ENCODE data around the gene AOPEP.
"Not testable (repeated sequence)": the region's sequence is repeated elsewhere in the genome, so short reads cannot be mapped to it uniquely, and the experiment has no call there.

AOPEP gene

DNA sequence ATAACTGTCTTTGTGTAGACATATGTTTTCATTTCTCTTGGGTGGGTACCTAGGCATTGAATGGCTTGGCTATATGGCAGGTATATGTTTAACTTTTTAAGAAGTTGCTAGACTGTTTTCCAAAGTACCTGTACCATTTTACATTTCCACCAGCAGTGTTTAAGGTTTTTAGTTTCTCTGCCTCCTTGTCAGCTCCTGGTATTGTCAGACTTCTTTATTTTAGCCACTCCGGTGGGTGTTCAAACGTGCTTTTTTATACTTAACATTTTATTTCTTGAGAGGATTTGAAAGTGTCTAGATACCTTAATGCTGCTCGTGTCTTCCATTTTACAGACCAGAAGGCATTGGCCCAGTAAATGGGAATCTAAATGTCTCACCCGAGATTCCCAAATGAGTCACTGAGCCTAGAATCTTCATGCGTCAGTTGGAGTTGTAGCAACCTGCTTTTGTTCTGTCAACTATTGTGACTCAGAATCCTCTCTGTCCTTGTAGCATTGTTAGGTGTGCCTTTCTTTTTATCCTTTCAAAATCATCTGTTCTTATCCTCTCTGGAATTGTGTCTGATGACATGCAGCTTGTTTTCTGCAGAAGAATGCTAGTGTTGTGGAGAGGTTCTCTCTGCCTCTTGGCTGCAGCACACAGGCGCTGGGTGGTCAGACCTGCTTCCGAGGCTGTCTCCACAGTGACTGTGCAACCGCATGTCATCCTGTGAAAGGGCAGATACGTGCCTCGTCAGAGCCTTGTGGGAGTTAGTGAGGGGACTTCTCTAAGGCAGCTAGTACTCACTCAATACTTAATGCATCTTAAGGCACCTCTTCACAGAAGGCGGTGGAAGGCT is 291.8 kb downstream of the AOPEP start:
- DNase-seq (ENCODE audit: low read depth) = no peak

DNA sequence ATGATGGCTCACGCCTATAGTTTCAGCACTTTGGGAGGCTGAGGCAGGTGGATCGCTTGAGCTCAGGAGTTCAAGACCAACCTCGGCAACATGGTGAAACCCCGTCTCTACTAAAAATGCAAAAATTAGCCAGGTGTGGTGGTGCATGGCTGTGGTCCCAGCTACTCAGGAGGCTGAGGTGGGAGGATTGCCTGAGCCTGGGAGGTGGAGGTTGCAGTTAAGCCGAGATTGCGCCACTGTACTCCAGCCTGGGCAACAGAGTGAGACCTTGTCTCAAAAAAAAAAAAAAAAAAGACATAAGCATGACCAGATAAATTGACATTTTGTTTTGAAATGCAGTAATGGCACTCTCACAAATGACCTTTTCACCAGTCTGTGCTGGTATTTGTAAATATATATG is 294.1 kb downstream of the AOPEP start:
- not testable (repeated sequence) for DNase-seq (ENCODE audit: low read depth)

DNA sequence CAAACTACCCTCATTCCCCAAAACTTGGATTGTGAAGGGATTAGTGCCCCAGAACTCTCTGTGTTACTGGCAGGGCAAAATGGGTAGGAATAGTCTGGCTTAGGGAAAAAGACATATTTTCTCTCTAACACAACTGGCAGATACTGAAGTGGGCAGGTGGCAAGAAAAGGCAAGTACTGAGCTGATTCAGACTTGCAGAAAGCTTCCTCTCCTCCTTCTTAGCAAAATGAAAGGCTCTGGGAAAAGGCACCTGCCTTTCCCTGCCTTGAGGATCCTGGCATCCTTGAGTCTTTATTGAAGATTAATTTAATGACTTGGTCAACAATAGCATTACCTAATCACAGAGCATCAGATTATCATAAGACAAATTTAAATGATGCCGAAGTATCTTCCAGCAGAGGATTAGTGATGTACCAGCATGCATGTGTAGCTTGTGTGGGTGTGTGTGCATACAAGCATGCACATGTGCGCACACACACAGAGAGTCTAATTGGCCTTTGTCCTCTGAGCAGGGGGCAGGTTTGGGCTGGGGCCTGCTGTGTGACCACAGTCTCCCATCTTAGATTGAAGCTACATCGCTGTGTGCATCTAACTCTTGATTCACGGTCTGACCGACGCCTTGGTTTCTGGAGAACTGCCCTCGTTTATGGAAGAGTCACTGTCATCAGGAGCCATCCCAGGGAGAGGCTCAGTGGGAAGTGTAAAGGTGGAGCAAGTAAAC is 294.8 kb downstream of the AOPEP start:
- DNase-seq (ENCODE audit: low read depth) = no peak

DNA sequence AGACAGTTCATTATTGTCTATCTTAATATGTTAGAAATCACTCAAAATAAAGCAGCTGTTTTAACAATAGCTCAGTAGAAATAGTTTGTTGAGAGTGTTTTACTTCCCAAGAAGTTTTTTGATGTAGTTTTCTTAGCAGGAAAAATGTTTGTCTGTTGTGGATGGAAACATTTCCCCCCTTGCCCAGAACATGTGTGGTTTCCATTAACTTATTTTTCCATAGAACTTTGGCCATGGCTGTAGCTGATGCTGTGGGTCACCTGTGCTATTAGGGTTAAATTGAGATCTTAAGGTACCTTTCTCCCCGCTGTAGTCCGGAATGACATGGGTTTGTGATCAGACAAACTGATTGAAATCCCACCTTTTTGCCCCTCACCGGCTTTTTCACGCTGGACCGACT is 296.2 kb downstream of the AOPEP start:
- DNase-seq (ENCODE audit: low read depth) = no peak

DNA sequence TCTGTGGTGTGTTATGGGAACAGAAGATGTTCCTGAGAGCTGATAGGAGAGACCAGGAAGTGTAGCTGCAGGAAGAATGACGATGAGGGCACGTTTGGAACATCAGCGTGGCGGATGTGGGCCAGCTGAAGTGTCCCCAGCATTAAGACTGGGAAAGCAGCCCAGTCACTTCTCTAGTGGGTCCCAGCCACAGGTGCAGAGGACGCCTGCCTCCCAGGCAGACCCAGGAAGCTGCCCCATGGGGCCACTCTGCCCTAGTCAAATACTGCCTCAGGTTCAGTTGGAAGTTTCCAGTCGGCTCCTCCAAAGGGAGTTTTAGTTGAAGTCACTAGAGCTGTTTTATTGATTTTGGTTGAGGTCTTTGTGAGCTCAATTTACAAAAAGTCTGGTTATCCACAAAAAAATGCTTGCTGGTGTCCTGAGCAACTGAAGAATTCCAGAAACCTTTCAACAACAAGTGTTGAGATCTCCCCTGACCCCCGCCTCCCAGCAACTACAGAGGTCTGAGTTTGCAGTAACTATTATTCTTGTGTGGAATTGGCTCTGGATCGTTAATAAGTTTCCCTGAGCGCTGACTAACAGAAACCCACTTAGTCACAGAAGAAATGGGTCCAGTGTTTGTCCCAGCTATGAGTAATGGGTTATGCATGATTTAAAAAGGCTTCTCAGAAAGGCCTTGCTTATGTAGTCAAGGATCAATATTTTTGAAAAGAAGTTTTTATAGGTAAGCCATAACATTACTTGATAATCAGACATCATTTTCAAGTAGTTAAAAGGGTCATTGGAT is 296.9 kb downstream of the AOPEP start:
- no peak for DNase-seq (ENCODE audit: low read depth)

DNA sequence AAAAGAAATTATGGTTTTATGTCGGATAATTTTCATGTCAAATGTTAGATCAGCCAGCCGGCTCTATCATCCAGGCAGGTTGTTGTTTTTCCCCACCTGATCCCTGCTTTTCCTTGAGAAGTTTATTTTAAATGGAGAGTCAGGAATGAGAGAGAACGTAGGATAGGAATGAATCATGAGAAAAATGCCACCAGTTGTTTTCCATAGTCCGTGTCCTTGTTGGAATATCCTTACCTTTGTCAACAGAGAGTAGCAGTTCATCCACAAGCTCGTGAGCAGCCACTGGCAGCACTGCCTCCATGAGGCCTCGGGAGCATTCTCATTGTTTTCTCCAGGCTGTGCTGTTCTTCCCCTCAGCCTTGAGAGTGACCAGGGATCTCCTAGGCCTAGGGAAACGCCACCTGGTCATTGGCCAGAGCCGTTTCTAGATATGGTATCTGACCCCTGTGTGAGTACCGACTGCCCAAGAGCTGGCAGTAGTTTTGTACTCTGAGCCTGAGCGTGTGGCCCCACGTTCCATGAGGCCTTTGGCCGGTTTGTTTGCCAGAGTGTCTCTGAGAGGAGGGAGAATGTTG is 297.7 kb downstream of the AOPEP start:
- DNase-seq (ENCODE audit: low read depth) = no peak

DNA sequence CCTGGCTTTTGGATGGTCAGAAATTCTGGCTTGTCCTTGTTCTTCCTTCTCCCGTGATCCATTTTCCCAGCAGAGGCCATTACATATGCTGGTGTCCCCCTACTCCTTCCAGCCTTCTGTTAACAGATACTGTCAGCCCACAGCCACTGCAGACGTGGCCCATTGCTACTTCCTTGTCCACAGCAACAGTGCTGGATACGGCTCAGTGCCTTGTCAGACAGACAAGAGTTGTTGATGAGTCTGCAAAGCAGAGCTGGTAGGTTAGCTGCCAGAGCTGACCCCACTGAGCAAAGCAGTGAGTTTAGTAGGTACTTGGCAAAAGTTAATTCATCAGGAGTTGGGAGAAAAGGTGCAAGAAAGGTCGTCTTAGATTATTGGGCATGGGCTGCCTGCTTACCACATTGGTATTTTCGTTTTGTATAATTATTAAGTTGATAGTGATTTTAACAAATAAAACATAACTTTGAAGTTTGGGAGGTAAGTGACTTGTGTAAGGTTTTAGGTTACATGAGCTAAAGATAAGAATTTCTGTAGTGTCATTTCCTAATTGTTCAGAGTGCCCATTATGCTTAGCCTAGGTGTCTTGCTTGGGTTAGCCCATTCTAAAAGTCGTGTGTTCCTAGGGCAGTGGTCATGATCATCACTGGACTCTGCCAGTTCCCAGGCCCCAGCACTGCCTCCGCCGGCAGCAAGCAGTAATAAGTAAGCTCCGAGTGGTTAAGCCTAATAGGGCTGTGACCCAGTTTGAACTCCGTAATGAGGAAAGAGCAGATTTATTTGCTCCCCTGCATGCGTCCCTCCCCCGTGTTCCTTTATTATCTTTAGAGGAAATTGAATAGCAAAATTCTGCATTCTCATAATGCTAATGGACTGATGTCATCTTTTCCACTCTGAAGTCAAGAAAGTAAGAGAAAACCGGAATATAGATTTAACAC is 299.0 kb downstream of the AOPEP start:
- DNase-seq (ENCODE audit: low read depth) = no peak

DNA sequence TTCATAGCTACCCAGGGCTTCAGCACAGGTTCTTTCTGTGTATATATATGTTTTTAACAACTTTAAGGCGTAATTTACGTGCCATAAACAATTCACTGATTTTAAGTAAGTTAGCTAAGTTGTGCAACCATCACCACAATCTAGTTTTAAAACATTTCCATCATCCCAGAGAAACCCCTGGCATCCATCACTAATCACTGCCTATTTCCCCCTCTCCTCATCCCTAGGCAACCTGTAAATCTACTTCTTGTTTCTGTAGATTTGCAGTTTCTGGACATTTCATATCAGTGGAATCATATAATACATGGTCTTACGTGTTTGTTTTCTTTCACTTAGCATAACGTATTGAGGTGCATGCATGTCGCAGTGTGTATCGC is 299.6 kb downstream of the AOPEP start:
- no peak for DNase-seq (ENCODE audit: low read depth)

DNA sequence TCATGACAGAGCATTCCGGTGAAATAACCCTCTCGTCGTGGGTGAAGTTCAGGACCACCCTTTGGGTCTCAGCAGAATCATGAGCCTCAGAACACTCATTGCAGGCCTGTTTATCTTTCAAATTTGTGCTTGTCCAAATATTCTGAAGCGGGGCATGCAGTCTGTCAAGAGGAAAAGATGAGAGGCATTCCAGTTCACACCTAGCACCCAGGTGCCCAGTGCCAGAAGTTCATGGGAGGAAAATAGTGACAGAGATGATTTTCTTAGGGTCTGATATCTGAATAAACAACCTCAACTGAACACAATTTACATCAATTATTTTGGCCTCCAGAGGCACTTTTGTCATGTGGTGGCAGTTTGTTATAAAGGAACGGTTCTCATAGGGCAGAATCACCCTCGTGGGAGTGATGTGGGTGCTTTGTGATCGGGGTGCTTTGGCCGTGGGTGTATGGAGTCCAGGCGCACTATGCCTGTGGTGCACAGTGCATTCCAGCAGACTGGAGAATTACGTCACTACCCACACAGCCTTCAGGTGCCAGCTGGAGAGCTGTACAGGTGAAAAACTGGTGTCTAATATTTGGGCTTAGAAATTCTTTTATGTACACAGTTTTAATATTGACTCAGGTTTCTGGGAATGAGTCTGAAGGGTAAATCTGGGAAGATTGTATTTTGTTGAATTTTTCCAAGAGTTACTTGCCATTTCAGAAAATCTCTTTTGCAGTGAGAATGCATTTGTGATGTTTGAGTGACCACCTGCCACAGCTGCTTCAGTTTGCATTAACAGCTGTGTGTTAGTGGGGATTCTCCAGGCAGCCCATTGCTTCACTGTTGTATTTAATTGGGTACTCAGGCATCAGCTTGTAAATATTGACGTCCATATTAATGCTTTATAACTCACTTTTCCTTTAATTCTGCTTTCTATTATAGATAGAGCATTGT is 301.7 kb downstream of the AOPEP start:
- no peak for DNase-seq (ENCODE audit: low read depth)

DNA sequence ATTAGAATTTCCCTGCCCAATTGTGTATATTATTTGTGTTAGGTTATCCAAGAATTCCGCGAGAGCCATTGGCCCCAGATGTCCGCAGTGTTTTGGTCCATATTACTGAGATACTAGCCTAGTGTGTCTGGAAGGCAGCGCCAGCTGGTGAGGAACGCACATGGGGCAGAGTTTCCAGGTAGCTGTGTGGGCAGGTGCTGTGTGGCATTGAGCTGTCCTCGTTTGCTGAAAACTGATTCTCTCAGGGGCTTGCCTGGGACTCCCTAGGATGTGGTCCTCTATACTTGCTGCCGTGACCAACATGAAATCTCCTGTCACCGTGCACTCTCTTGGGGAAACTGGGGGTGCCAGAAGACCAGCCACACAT is 302.3 kb downstream of the AOPEP start:
- no peak for DNase-seq (ENCODE audit: low read depth)

DNA sequence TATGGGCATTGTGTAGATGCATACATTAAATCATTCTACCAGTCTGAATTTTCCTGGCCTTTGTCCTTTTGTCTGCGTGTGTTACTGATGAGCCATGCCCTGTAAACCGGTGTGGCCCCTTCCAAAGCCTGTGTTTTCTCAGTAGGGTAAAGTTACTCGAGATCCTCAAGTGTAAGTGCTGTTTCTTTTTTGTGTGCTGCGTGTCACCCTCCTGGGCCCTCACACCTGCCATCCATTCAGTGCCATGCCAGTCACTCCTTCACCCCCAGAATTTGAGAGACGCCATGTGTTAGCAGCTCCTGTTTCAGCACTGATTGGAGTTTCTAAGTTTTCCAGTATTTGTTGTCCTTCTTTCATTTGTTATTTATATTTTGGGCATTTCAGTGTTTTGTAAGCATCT is 302.8 kb downstream of the AOPEP start:
- no peak for DNase-seq (ENCODE audit: low read depth)

DNA sequence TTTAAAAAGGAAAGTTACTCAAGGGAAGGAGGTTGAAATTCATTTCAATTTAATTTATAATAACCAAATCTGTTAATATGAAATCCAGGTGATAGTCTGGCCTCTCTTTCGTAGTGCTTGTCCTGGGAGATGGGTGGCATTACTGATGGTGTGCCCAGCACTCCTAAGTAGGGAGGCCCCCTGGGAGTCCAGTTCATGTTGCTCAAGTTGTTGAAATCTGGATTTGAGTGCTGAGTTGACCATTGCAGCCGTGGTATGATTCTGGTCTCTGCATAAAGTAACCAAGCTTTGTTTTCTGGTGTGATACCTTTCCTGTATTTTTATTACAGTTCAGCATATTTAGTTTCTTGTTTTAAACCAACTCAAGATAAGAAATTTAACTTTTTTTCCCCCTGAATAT is 303.2 kb downstream of the AOPEP start:
- no peak for DNase-seq (ENCODE audit: low read depth)

DNA sequence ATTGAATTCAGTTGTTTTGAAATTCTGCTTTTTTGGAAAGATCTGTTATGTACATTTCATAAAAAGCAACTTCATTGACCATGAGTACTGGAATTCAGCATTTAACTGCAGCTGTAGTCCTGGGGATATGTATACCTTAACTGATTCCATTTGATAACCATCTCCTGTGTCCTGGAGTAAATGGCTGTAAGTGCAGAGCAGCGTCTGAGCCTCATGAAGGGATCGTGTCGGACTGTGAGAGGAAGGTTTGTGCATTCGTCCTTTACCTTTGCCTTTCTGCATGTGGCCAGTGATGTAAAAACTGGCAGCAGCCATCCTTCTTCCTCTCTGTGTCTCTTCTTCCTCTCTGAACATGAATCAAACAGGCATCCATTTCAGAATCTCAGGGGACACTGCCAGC is 303.8 kb downstream of the AOPEP start:
- DNase-seq (ENCODE audit: low read depth) = no peak

DNA sequence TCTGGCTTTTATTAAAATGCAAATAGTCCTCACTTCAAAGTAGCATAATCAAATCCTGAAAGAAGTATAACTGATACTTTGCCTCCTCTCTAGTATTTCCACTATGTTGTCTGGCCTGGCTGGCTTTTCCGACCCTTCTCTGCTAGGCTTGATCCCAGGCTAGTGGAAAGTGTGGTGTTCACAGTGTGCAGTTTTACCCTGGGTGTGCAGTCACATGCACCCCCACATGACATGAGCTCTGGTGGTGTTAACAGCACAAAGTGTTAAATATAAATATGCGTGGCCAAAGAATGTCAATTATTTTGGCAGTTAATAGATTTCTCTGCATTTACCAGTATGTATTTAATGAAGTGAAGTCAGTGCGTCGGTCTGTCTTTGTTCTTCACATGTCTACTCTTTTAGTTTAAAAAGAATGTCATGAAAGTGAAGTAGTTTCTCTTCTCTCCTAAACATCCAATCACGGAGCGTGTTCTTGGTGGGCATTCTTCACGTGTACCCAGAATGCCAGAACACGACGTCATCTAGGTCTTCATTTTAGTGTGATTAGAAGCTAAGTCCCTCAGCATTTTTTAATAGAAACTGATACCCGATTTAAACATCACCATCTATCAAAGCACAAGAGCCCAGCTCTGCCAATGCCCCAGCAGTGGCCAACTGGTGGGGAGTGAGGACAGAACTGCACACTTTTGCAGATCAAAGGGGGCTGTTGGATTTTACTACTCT is 304.6 kb downstream of the AOPEP start:
- DNase-seq (ENCODE audit: low read depth) = no peak

DNA sequence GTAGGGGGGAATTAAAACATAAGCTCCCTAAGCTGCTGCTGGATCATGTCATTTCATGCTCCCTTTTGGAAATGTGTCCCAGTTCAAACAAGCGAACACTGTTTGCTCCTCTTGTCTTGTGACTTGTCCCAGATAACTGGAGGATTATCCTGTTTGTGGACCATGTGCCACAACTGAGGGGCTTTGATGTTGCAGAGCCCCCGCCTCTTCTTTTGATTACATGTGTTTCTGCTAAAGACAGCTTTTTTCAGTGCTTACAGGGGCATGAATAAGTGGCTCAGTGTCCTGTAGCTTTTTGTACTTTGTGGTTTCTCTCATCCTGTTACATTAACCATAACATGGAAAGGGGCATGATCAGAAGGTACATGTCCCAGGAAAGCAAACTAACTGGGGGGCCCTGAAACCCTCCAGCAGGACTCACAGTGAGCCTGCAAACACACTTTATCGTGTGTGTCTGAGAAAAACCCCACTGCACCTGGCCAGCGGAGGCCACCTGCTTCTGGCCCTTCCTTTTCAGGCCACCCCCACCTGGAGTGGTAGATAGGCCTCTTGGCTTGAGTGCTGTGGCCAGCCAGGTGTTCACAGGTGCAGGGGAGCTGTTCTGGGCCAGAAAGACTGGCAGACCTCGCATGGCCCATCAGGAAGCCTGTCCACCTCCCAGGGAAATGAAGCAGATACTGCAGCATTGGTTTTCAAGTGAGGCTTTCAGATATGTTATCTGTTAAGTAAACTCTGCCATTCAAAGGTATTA is 305.4 kb downstream of the AOPEP start:
- no peak for DNase-seq (ENCODE audit: low read depth)

DNA sequence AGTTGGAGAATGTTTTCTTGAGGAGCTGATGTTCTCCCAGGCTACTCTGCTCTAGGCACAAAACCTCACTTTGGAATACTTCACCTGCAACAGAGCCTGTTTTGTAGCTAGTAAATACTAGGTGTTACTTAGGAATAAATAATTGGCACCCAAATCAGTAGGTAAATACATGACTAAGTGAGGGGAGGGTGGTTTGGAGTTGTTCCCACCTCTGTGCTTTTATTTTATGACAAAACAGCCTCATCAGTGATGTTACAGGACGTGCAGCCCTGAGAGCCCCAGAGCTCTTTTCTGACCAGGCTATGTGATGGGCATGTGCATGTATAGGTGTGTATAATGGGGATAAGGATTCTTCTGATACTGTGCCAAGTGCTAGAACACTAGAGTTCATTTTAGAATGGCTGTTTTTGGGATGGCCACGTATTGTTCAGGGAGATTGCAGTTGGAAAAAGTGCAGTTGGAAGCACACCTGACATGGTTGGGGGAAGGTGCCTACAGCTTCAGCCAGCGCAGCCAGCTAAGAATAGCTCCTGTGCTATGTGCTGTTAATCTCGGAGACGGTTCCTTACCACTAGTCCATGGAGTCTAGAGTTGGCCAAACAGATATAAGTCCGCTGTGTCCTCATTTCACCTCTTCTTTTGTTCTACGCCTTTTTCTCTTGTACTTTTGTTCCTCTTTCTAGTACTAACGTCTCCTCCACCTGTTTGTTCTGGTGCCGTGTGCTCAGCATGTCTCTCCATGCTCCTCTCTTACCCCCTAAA is 306.3 kb downstream of the AOPEP start:
- DNase-seq (ENCODE audit: low read depth) = no peak

DNA sequence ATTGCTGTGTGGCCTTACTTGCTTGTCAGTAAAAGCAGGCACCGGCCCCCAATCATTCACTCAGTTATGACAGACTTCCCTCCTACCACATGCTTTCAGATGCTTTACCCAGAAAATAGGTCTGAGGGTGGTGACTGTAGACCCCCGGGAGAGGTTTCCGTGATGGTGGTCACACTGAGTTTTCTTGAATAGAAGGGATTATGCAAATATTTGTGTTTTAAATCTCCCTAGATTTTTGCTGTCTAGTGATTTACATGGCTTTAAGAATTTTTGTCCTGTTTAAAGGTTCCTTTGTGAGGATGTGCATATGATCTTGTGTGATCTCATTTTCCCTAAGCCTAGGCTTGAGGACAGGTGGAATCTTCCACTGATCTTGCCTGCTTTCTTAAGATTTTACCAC is 309.3 kb downstream of the AOPEP start:
- no peak for DNase-seq (ENCODE audit: low read depth)

DNA sequence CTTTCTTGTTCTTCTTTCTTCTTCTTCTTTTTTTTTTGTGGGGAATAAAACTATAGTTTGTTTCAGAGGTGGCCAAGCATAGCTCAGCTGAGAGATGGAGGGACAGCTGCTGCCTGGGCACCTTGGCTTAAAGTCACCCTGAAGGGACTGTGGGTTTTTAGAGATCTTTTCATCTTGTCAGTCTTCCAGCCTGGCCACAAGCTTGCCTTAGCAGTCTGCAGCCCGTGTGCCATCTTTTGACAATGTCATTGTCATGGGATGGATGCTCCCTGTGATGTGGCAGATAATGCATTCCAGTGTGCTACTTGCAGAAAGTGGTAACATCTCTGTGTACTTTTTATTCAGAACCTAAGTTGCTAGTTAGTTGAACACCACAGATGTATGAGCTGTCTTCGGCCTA is 310.2 kb downstream of the AOPEP start:
- no peak for DNase-seq (ENCODE audit: low read depth)
